Right atrium auricular region (tissue), 2 donors: ENCODE measurements around the gene PTEN. TPM values are rescaled to one million over a fixed set of nuclear protein-coding genes. Genes with fewer than 3 reads are reported as not detected.

Experiments
- DNase-seq: peaks from one replicate; pipeline ENCODE4 v3.0.0-alpha.2; 2019; ENCODE audit warnings: low spot score
- H3K27ac ChIP-seq, 2 donors: fragments of 200-600 bp; sonication (generic); 1 replicate in 1 of 2; 2 replicates in 1 of 2; pipeline ENCODE4 v1.5.1; 2016 to 2019
- H3K27me3 ChIP-seq, 2 donors: fragments of 200-600 bp; sonication (generic); one replicate each; pipeline versions ENCODE4 v1.5.1 to v1.6.0; 2017 to 2019
- H3K36me3 ChIP-seq: fragments of 200-600 bp; sonication (generic); one replicate; pipeline ENCODE4 v1.5.1; 2016
- H3K4me1 ChIP-seq, 2 donors: fragments of 200-600 bp; sonication (generic); one replicate each; pipeline versions ENCODE4 v1.5.1 to v1.6.0; 2017 to 2019
- H3K4me3 ChIP-seq, 2 donors: fragments of 200-600 bp; sonication (generic); 1 replicate in 1 of 2; 2 replicates in 1 of 2; pipeline ENCODE4 v1.5.1; 2017 to 2019; ENCODE audit warnings: mild to moderate bottlenecking in 1 of 2, moderate library complexity in 1 of 2
- H3K9me3 ChIP-seq, 2 donors: fragments of 200-600 bp; sonication (generic); one replicate each; pipeline ENCODE4 v1.5.1; 2019
- total RNA-seq, 2 donors: library from RNA; depleted of rRNA; stranded (reverse); fragments of >200 nt; gene quantifications; one replicate each; pipeline ENCODE4 v1.1.0, GENCODE V29; 2016
- TF ChIP-seq, protein P1 (sequence below), 2 donors: fragments of 200-600 bp; sonication (generic); IDR thresholded peaks; one replicate each; pipeline ENCODE4 v1.5.1; 2019; ENCODE audit warnings: antibody characterized with exemption in 2 of 2

PTEN gene
- total RNA-seq, 2 donors from 2014 or later, result 46.5 to 55.9 TPM

GRCh38 chr10:87974130-87974529 is 110.7 kb downstream of the PTEN start:
- Histone ChIP-seq H3K27me3 (no peaks in the 10 kb centered on the region), H3K4me1 (no peaks in the 10 kb centered on the region), H3K4me3 (no peak overlapping the region), H3K9me3 (no peaks in the 10 kb centered on the region), H3K36me3 (no peaks in the 10 kb centered on the region), H3K27ac (no peak overlapping the region)
- DNase-seq, result no peak
- TF ChIP-seq, protein P1, sequence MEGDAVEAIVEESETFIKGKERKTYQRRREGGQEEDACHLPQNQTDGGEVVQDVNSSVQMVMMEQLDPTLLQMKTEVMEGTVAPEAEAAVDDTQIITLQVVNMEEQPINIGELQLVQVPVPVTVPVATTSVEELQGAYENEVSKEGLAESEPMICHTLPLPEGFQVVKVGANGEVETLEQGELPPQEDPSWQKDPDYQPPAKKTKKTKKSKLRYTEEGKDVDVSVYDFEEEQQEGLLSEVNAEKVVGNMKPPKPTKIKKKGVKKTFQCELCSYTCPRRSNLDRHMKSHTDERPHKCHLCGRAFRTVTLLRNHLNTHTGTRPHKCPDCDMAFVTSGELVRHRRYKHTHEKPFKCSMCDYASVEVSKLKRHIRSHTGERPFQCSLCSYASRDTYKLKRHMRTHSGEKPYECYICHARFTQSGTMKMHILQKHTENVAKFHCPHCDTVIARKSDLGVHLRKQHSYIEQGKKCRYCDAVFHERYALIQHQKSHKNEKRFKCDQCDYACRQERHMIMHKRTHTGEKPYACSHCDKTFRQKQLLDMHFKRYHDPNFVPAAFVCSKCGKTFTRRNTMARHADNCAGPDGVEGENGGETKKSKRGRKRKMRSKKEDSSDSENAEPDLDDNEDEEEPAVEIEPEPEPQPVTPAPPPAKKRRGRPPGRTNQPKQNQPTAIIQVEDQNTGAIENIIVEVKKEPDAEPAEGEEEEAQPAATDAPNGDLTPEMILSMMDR (IDR thresholded peaks at IDR 0.05), result no peak

GRCh38 chr10:87974769-87975168 is 111.3 kb downstream of the PTEN start:
- Histone ChIP-seq H3K27ac (no peak overlapping the region), H3K36me3 (no peaks in the 10 kb centered on the region), H3K9me3 (no peaks in the 10 kb centered on the region), H3K4me3 (no peak overlapping the region), H3K27me3 (no peaks in the 10 kb centered on the region), H3K4me1 (no peaks in the 10 kb centered on the region)
- TF ChIP-seq, protein P1 (IDR thresholded peaks at IDR 0.05), result no peak
- DNase-seq, result no peak

GRCh38 chr10:87976101-87976743 is 112.8 kb downstream of the PTEN start:
- no peaks in the 10 kb centered on the region for H3K36me3 ChIP-seq
- H3K4me3 ChIP-seq, result no peak overlapping the region
- H3K9me3 ChIP-seq, result no peaks in the 10 kb centered on the region
- TF ChIP-seq, protein P1 (IDR thresholded peaks at IDR 0.05), result no peak
- H3K4me1 ChIP-seq, result no peaks in the 10 kb centered on the region
- H3K27ac ChIP-seq, result no peak overlapping the region
- no peaks in the 10 kb centered on the region for H3K27me3 ChIP-seq
- no peak for DNase-seq

- TF ChIP-seq, protein P1 (IDR thresholded peaks at IDR 0.05), result no peak
- Histone ChIP-seq H3K27ac (no peak overlapping the region), H3K4me1 (no peaks in the 10 kb centered on the region), H3K27me3 (no peaks in the 10 kb centered on the region), H3K9me3 (no peaks in the 10 kb centered on the region), H3K4me3 (no peak overlapping the region), H3K36me3 (no peaks in the 10 kb centered on the region)
- no peak for DNase-seq
Measured at GRCh38 chr10:87978166-87978565, 114.7 kb downstream of the PTEN start.

- DNase-seq, result no peak
- Histone ChIP-seq H3K27me3 (no peaks in the 10 kb centered on the region), H3K36me3 (no peaks in the 10 kb centered on the region), H3K27ac (no peak overlapping the region), H3K4me1 (no peaks in the 10 kb centered on the region), H3K9me3 (no peaks in the 10 kb centered on the region), H3K4me3 (no peak overlapping the region)
- TF ChIP-seq, protein P1 (IDR thresholded peaks at IDR 0.05), result no peak
Measured at GRCh38 chr10:87979847-87980246, 116.4 kb downstream of the PTEN start.

DNA sequence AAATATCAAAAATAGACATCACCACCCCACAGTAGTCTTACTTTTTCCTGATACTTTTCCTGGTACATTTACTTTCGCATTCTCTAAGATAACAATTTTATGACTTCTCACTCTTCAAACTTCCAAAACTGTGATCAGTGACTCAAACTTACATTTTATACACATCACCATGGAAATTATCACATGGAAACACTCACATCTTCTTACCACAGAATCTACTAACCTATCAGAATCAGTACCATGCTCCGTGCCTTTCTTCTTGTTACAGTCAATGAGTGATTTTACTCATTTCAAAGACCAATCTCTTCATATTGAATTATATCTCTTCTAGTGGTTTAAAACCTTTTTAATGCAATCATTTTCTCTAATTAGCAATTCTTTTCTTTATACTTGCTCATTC is 120.3 kb downstream of the PTEN start:
- H3K4me1 ChIP-seq, result no peaks in the 10 kb centered on the region
- no peaks in the 10 kb centered on the region for H3K9me3 ChIP-seq
- no peak for DNase-seq
- H3K4me3 ChIP-seq, result no peak overlapping the region
- H3K27me3 ChIP-seq, result no peaks in the 10 kb centered on the region
- TF ChIP-seq, protein P1 (IDR thresholded peaks at IDR 0.05), result no peak
- H3K27ac ChIP-seq, result no peak overlapping the region
- no peaks in the 10 kb centered on the region for H3K36me3 ChIP-seq
